MM.1S (cell line): ENCODE results near the gene LIPH.

Source experiments
- CTCF ChIP-seq: fragments of 300-600 bp; sonication (generic); IDR thresholded peaks from 2 replicates; pipeline ENCODE4 v1.5.1; 2016; ENCODE audit warnings: antibody characterized with exemption, low read length, mixed read lengths
- EZH2 ChIP-seq: fragments of 300-600 bp; sonication (generic); optimal IDR thresholded peaks from 2 replicates; pipeline ENCODE3; 2017; ENCODE audit warnings: low read depth, mild to moderate bottlenecking, antibody characterized with exemption, low read length, mixed read lengths
- EZH2phosphoT487 ChIP-seq: fragments of 300-600 bp; sonication (generic); IDR thresholded peaks from 2 replicates; pipeline ENCODE4 v1.6.1; 2018; ENCODE audit warnings: antibody characterized with exemption, low read length

- no peak for TF ChIP-seq EZH2phosphoT487
- no peak for TF ChIP-seq CTCF
- TF ChIP-seq EZH2 = no peak
These were observed 12.5 kb downstream of the LIPH start for GRCh38 chr3:185539934-185540333.
